GM18511 (cell line): Measurements from ENCODE around the gene KNCN.
A peak's percentile ranks its signal among the peaks of the same experiment; 100 is the strongest.

Experiments used
- ATAC-seq: cut with Tn5 transposase; IDR thresholded peaks from one replicate; pipeline ENCODE4 v1.9.1; 2021; ENCODE audit warnings: mild to moderate bottlenecking, moderate library complexity; ENCODE audit not compliant: unreplicated experiment

The KNCN gene

DNA sequence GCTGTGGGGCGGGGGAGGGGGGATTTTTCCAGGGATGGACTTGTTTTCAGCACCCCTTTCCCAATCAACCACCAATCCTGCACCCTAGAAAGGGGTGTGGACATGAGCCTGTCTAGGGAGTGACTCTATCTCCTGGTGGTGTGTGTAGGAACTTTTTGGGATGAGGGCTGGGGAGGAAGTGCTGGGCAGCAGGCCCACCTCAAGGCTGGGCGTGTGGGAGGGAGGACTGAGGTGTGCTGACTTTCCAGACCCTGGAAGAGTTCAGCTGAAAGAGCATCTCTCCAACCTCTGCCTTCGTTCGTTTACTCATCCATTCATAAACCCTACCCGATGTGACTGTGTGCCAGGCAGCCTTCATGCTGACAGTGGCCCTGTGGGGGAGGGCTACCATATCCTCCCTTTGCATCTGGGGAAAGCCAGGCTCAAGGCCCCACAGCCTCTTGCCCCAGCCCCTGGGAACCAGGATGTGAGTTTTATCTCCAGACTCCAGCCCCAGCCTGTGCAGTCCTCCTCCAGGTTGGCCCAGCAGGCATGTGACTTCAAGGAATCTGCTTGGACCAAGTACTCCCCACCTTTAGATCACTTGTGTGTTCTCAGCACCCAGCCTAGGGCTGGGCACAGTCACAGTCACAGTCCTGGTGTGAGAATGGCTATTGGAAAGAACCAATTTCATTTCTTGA lies 6.7 kb downstream of the KNCN start:
- ATAC-seq = no peak

DNA sequence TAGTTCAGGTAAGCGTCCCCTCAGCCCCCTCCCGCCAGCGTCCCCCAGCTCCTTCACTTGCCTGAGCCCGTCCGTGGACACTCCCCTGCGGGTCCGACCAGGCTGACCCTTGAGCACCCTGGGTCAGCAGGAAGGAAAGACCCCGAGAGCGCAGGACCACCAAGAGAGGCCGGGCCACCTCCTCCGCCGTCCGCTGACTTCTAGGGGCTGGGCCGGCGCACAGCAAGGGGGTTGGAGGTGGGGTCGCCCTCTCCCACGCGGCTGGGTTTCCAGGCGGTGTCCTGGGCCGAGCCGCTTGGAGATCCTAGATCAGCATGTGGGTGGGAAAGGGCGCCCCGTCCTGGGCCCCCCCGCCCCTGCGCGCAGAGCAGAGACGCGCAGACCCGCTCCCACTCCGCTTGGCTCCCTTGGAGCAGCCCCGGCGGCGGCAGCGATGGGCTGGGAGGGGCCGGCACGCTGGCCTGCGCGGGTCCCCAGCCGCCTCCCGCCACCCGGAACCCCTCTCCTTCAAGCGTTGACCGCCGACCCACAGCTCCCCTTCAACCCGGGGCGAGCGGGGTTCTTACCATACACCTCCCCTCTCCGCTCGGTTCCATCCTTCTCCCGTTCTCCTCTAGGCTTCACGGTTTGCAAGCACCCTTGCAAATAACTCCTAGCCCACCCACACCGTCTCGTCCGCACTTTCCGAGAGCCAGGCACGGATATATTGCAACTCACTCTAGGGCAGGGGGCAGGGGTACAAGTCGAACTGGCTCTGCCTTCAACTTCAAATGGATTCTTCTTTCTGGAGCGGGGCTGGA lies 7.5 kb downstream of the KNCN start:
- ATAC-seq = no peak

DNA sequence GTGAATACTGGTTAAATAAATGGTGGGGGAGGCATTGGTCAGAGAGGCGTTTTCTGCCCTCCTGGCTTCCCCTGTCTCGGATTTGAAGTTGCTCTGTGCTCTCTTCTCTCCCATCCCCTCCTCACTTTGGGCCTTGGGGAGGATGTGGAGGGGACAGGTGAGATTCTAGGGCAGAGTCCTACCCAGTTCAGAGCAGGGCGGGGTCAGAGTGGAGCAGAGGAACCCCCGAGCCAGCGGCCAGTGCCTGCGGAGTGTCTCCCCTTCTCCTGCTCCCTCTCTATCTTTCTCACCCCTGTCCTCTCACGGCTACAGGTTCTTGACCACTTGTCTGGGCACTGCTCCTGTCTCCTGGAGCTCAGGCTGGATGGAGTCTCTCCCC lies 8.1 kb downstream of the KNCN start:
- no peak for ATAC-seq

DNA sequence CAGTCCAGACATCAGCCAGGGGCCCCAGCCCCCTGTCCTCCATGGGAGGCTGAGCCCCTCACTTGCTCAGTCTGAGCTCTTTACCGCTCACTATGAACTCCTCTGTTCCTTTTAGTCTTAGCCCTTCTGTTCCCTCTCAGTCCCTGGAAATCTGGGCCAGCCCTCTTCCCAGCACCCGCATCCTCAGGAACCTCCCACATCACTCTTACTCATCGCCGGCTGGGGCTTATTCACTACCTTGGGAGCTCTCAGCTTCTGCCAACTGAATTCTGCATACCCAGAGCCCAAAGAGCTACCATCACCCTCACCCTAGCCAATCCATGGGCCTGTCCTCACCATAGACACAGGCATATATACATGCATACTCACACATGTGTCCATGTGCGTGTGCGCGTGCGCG lies 11.5 kb downstream of the KNCN start:
- no peak for ATAC-seq

DNA sequence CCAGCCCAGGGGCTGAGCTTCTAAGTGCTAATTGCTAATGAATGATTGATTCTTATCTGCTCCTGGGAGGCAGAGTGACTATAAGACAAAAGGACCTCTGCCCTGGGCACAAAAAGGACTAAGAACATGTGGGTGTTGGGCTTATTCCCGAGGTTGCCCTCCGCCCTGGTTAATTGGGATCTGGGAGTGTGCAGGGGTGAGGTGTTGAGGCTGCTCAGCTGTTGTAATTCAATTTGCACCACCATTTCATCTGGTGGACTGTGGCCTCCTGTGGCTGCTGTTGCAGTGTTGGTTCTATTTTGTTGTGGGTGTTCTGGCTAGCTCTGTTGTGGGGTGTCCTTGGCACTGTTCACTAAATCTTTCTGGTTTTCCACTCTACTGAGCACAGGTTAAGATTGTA lies 13.3 kb downstream of the KNCN start:
- ATAC-seq = no peak

DNA sequence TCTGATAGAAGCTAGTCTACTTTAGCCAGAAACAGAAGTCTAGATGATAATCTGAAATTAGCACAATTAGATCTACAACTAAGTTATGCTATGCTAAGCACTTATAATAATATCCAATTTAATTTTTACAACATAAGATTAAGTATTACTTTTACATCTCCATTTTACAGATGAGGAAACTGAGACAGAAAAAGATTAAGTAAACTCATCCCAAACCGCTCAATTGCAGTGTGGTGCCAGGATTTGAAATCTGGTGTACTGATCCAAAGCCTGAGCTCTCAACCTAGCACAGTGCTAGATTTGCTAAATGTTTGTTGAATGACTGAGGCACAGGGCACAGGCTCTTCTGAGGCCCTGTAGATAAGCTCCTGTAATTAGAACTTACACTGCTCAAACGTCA lies 13.8 kb downstream of the KNCN start:
- no peak for ATAC-seq

DNA sequence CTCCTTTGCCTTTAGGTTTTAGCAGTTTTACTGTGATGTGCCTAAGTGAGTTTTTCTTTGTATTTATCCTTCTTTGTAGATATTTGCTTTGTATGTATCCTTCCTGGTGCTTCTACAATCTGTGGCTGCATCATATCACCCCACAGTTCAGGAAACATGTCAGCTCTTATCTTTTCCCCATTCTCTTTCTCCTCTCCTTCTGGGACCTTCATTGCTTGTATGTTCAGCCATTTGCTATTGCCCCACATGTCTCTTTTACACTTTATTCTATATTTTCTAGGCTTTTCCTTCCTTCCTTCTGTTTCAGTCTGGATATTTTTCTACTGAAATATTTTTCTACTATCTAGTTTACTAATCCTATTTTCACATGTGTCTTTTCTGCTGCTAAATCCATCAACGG lies 14.9 kb downstream of the KNCN start:
- no peak for ATAC-seq

DNA sequence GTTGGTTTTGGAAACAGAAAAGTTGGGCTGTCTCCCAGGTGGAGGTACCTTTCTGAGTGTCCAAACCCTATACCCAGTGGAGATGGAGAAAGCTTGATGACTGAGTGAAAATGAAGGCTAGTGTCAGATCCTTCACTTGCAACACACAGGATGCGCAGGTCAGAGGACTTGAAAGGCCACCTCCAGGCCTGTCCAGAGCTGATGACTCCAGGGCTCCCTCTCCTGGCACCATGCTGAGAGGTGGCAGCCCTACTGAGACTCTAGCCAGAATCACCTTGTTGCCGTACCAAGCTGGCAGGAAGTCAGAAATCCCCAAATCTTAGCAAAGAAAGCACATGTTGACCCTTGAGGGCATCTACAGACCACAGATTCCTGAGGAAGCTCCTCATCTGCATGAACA lies 16.4 kb downstream of the KNCN start:
- ATAC-seq = no peak

DNA sequence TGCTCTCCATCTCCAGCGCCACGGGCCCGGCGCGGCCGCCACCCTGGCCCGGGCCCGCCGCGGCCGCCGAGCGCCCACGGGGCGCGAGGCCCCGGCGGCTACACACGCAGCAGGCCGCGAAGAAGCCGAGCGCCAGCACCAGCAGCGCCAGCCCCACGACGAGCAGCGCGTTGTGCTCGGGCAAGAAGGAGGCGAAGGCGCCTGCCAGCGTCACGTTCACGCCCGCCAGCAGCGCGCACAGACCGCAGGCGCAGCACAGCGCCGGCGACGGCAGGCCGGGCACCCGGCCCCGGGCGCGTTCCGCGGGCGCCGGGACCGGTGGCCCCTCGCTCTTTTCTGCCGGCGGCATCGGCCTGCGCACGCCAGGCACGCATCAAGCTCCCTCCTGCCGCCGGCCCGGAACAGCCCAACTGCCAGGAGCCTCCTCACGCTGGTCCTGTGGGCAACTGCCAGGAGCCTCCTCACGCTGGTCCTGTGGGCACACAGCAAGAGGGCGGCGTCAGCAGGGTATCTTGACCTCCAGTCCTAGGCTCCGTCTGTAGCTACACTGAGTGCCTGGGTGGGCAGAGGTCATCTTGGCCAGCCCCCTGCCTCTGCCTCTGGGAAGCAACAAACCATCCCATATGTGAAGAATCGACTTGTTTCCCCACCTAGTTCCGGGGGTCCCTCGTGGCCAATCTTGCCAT lies 18.1 kb downstream of the KNCN start:
- no peak for ATAC-seq

DNA sequence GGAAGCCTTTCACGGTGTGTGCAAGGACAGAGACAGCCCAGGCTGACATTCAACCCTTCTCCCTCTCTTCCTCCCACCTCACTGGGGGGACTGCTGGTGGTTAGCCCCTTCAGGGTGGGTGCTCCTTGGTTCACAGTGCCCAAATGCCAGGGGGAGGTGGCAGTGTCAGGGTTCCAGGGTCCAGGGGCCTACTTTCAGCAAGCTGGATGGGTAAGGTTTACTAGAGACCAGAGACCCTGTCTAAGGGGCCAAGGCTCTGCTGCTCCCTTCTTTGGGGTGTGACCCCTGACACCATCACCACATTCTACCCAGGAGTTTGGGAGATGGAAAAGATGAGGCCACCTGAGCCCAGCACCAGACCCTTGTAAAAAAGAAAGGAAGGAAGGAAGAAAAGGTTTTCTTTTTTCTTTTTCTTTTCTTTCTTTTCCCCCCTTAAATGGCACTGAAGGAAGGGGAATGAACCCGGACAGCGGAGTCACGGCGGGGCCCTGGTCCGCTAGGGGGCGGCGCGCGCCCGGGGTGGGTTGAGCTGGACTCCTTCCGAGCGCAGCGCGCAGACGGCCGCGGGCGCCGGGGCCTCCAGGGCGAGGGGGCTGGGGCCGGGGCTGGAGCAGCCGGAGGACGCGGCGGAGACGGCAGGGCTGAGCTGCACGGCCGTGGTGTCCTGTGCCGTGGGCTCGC lies 18.8 kb downstream of the KNCN start:
- ATAC-seq = no peak

DNA sequence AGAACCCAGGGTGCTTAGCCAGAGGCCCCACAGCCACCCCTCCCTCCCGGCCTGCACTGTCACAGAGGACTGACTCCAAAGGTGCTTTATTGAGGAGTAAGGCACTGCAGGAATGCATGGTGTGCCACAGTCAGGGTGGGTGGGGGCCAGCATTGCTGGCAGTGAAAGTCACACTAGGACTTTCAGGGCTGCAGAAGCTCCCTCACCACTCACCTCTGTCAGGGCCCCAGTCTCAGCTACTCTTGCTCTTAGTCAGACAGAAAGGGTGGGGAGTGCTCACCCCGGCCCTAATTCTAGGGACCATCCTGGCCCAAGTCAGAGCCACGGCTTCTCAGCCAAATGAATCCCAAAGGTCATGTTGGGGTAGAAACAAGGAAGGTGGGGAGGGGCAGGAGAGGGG lies 19.4 kb downstream of the KNCN start:
- no peak for ATAC-seq

DNA sequence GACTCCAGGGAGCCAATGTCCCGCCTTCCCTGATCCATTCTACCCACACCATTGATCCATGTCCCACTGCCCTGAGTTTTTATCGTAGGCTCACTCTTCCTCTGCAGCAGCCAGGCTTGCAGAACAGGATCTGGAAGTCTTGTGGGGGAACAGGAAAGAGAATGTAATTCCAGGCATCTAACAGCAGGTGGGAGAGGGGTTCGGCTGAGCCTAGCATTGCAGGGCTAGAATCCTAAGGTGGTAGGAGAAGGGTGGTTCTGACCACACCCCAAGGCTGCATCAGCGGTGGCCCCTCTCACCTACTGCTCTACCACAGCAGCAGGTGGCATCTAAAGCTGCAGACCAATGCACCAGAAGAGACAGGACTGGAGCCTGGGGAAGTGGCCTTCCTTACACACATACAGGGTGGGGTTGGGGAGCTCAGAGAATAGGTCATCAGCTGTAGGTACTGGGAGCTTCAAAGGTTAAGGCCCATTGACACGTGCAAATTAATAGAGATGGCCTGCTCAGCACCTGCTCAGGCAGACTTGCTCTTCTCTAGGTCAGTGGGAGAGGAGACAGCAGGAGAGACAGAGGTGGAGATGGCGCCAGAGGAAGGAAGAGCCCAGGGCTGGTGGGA lies 20.5 kb downstream of the KNCN start:
- ATAC-seq = no peak

DNA sequence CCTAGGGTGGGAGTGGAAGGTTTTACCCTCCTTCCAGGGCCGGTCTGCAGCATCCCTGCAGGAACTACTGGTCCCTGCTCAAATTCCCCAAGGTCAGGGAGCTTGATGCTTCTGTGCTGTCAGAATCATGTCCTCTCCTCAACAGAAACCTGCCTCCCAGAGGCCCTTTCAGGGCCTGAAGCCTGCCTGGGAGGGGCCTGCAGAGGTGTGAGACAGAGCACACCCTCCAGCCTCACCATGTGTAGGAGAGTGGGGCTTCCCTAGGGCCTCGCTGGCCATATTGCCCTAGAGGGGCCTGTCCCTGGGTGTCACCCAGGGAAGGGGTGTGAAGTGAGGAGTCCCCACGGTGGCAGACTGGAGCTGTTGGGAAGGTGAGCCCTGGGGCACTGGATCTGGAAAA lies 21.1 kb downstream of the KNCN start:
- no peak for ATAC-seq

DNA sequence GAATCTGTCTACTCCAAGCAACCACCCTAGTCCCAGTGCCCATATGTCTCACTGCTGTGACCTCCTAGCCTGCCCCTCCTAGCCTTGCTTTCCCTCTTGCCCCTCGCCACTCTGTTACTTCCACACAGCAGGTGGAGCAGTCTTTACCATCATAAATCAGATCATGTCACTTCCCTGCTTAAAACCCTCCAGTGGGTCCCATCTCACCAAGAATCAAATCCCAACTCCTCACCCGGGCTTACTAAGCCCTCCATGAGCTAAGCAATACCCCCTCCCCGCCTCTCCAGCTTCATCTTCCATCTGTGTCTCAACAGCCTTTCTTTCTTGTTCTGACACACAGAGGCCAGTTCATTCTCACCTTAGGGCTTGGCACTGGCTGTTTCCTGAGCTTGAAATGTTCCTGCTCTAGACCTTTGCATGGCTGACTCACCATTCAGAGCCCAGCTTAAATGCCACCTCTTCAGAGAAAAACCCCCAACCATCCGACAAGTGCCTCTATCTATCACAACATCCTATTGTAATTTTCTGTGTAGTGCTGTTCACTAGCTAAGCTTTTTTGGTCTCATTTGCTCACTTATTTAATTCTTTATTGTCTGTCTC lies 22.3 kb downstream of the KNCN start:
- no peak for ATAC-seq

DNA sequence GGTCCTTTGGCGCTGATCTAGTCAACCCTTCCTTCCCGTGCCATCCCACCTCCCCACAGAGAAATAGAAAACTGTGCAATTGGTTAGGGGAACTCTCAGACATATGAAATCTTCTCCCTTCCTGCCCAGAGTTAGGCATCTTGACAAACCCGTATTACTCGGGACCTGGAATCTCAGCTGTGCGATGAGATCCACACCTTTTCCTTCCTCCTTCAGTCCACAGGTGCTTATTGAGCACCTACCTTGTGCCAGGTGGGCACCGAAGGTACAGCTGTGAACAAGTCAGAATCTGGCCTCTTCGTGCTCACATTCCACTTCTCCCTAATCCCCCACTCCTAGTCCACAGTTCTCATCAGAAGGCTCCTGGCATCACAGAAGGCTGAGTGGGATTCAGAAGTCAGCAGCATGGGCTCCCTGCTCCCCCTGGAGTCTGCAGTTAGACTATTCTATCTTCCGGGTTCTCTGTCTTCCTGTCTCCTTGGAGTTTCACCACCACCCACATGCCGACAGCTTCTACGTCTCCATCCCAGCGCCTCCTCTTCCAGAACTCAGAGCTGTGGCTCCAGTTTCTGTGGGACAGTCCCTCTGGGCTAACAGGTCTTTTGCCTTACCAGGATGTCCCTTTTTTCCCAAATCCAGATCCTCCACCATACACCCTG lies 23.0 kb downstream of the KNCN start:
- ATAC-seq = no peak

DNA sequence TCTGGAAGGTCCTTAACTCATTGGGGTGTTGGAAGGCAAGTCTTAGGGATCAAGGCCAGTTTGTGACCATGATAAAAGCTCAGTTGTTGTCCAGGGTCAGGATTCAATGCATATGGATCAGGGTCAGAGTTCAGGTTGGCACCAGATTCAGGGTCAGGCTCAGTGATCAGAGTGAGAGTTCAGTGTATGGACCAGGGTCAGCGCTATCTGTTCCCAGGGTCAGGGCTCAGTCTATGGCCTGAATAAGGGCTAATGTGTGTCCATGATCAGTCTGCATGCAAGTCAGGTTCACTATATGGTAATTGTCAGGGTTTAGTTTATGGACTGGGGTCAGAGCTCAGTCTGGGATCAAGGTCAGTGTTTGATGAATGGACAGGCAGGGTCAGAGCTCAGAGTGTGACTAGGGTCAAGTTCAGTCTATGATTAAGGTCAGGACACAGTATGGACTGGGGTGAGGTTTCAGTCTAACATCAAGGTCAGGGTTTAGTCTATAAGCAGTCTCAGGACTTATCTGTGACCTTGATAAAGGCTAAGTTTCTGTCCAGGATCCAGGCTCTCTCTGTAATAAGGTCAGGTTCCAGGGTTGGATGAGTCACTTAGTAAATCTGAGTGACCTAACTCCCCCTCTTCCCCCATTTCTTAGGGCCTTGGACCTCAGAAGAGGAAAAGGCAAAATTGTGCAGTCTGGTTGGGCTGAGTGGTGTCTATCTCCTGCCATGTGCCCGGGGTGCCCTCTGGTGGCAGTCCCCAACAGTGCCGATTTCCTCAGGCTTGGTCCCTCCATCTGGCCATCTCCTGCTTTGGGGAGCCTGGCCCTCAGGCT lies 23.8 kb downstream of the KNCN start:
- ATAC-seq = peak; percentile 73

DNA sequence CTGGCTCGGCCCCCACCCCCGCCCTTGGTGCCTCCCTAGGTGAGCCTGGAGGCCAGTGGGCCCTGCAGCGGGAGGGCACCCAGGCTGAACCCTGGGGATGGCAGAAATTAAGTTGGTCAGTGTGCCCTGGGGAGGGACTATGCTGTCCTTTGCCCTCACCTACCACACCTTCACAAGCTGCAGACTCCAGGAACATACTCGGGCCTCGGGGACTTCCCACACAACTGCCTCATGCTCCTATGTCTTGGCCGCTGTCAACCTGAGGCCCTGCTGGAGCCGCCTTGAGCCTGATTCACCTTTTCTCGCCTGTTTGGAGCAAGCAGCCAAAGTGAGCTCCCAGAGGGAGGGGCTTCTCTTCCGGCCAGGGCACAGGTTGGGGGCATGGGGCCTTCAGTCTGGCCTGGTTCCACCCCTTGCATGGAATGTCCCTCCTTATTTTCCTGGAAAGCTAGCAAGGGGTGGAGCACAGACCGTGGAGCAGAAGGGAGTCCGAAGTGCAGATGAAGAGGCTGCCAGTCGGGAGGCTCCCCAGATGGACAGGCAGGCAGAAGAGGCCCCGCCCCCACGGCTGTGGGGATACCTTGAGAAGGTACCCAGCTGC lies 24.7 kb downstream of the KNCN start:
- no peak for ATAC-seq

DNA sequence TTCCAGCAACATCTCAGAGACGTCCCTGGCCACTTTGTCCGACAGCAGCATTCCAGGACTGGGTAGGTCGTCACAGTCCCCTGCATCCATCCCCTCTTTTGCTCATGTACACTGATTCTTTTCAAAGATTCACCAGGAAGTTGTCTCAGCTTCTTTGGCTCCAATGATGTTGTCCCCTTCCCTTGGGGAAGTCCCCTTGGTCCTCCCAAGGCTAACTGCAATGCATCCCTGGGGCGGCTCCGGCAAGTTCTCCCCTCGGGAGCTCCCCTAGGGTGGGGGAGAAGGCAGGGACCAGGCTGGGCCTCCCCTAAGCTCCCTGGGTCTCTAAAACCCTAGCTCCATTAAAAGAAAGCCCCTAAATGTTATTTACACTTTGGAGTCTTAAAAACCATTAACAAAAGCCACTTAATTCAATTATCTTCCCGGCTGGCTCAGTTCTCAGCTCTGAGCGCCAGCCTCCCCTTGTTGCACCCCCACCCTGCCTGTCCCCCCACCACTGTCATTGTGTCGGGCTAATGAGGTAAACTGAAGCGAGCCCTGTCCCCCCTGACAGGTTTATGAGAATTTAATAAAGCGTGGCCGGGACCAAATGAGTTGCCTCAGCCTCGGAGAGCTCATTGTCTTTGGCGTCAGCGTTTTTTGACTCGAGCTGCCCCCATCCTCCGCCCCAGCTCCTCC lies 25.3 kb downstream of the KNCN start:
- ATAC-seq = no peak
